ENCODE results near the gene LHX4. TPM values are rescaled to one million over a fixed set of nuclear protein-coding genes. Genes with fewer than 3 reads are reported as not detected.

The LHX4 gene
- total RNA-seq, 1 donor from 2014 or later = 0.12 TPM

DNA sequence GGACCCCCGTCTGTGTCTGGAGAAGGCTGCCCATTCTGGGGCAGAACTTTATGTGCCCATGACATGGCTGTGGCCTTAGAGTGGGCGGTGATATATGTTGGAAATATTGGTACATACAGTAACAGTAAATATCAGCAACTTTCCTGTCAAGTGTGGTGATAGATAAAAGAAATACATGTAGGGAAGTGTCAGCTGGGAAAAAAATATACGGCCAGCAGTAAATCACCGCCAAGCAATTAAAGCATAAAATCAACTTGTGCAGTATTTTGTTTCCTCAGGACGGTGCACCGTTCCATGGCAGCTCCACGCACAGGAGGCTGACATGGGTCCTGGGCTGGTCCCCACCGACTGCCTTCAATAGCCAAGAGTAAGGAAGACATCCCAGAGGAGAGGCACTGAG lies 27.4 kb downstream of the LHX4 start:
- Mint-ChIP-seq H3K27ac (ENCODE audit: unreplicated experiment) (no peak overlapping the region), H3K9me3 (ENCODE audit: low read depth) (no peaks in the 10 kb centered on the region), H3K36me3 (ENCODE audit: low read depth) (no peaks in the 10 kb centered on the region), H3K4me1 (ENCODE audit: low read depth) (peaks cover 8% of the 10 kb centered on the region), H3K4me3 (ENCODE audit: unreplicated experiment) (no peak overlapping the region), H3K27me3 (ENCODE audit: low read depth) (peaks cover 31% of the 10 kb centered on the region)
- TF ChIP-seq CTCF (IDR thresholded peaks at IDR 0.05) = no peak
- DNase-seq (ENCODE audit: low spot score) = no peak

DNA sequence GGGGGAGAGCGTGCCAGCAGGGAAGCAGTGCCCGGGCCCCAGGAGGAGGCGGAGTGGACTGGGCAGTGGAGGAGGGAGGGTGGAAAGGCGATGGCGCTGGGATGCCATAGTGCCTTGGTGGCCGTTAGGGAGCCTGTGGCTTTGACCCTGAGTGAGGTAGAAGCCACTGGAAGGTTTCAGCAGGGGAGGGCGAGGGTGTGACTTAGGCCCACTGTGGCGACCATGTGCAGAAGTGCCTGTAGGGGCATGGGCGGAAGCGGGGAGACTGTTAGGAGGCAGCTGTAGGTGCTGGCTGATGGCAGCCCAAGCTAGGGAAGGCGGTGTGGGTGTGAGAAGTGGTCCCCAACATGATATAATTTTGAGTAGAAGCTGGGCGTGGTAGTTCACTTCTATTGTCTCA lies 28.2 kb downstream of the LHX4 start:
- H3K36me3 Mint-ChIP-seq (ENCODE audit: low read depth) = no peaks in the 10 kb centered on the region
- no peaks in the 10 kb centered on the region for H3K9me3 Mint-ChIP-seq (ENCODE audit: low read depth)
- H3K4me3 Mint-ChIP-seq (ENCODE audit: unreplicated experiment) = no peak overlapping the region
- no peak for TF ChIP-seq CTCF (IDR thresholded peaks at IDR 0.05)
- H3K27ac Mint-ChIP-seq (ENCODE audit: unreplicated experiment) = no peak overlapping the region
- DNase-seq (ENCODE audit: low spot score) = no peak
- peaks cover 15% of the 10 kb centered on the region for H3K4me1 Mint-ChIP-seq (ENCODE audit: low read depth)
- peaks cover 28% of the 10 kb centered on the region for H3K27me3 Mint-ChIP-seq (ENCODE audit: low read depth)

- H3K36me3 Mint-ChIP-seq (ENCODE audit: low read depth) = no peaks in the 10 kb centered on the region
- TF ChIP-seq CTCF (IDR thresholded peaks at IDR 0.05) = no peak
- no peak overlapping the region for H3K4me3 Mint-ChIP-seq (ENCODE audit: unreplicated experiment)
- DNase-seq (ENCODE audit: low spot score) = no peak
- H3K9me3 Mint-ChIP-seq (ENCODE audit: low read depth) = no peaks in the 10 kb centered on the region
- no peak overlapping the region for H3K27ac Mint-ChIP-seq (ENCODE audit: unreplicated experiment)
- peaks cover 28% of the 10 kb centered on the region for H3K27me3 Mint-ChIP-seq (ENCODE audit: low read depth)
- peaks cover 15% of the 10 kb centered on the region for H3K4me1 Mint-ChIP-seq (ENCODE audit: low read depth)
Observed at GRCh38 chr1:180258935-180259334, 28.9 kb downstream of the LHX4 start.

- H3K4me1 Mint-ChIP-seq (ENCODE audit: low read depth) = peaks cover 15% of the 10 kb centered on the region
- no peak for TF ChIP-seq CTCF (IDR thresholded peaks at IDR 0.05)
- no peak overlapping the region for H3K27ac Mint-ChIP-seq (ENCODE audit: unreplicated experiment)
- peaks cover 28% of the 10 kb centered on the region for H3K27me3 Mint-ChIP-seq (ENCODE audit: low read depth)
- H3K36me3 Mint-ChIP-seq (ENCODE audit: low read depth) = no peaks in the 10 kb centered on the region
- DNase-seq (ENCODE audit: low spot score) = no peak
- H3K9me3 Mint-ChIP-seq (ENCODE audit: low read depth) = no peaks in the 10 kb centered on the region
- no peak overlapping the region for H3K4me3 Mint-ChIP-seq (ENCODE audit: unreplicated experiment)
Observed at GRCh38 chr1:180259431-180260338, 29.6 kb downstream of the LHX4 start.

DNA sequence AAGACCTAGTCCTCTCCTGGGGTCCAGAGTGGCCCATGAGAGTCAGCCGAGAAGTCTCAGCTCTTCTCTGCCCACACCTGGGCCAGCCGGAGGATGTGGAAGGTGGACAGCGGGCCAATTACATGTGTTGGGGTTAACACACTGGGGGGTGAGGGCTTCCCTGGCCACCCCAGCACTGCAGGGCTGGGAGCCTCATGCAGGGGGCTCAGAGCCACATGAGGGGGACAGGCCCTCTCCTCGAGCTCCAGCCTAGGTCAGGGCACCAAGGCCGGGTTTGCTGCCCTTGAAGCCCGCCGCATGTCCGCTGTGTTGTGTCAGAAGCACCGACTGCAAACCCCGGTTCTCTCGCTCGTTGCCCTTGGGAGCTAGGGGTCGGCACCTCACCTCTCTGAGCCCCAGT lies 30.5 kb downstream of the LHX4 start:
- H3K36me3 Mint-ChIP-seq (ENCODE audit: low read depth) = no peaks in the 10 kb centered on the region
- no peaks in the 10 kb centered on the region for H3K9me3 Mint-ChIP-seq (ENCODE audit: low read depth)
- no peak for DNase-seq (ENCODE audit: low spot score)
- H3K27me3 Mint-ChIP-seq (ENCODE audit: low read depth) = peaks cover 25% of the 10 kb centered on the region
- TF ChIP-seq CTCF (IDR thresholded peaks at IDR 0.05) = no peak
- H3K27ac Mint-ChIP-seq (ENCODE audit: unreplicated experiment) = no peak overlapping the region
- H3K4me1 Mint-ChIP-seq (ENCODE audit: low read depth) = peaks cover 15% of the 10 kb centered on the region
- no peak overlapping the region for H3K4me3 Mint-ChIP-seq (ENCODE audit: unreplicated experiment)
